NCI-H774 (cell line): Measurements from ENCODE around the gene TMEM30A.

Source experiments
- DNase-seq: peaks from one replicate; lab custom pipeline; 2025; lab: John Stamatoyannopoulos, UW

TMEM30A gene

DNA sequence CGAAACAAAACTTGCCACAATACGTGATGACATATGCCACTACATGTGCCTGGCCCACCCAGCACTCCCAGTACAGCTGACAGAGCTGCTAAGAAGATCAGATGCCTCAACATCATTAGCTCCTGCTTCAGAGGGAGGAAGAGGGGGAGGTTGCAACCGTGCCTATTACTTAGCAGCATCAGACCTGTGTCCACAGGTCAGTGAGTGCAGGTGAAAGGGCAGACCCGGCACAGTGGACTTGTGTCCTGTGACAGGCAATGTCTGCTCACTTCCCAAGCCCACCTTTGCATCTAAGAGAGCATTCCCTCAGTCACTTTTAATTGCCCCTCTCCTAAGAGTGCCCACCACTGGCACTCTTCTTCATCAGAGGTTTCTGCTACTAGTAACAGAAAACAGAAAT is 69.3 kb downstream of the TMEM30A start:
- no peak for DNase-seq

DNA sequence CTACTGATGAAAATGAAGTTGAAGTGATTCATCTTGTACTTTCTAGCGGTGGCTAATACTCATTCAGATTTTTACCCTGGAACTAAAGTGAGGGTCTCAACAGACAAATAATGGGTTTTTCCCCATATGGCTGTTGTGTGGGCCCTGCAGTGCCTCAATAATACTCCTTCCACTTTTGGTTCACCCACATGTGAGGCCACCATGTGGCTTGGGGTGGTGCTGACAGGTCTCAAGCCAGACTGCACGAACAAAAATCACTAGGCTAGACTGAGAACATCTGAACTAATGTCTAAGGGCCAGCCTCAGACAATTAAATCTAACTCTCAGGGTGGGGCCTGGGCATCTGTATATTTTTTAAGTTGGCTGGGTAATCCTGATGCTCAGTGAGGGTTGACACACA is 70.9 kb downstream of the TMEM30A start:
- DNase-seq = no peak

GRCh38 chr6:75213112-75213511 is 71.5 kb downstream of the TMEM30A start:
- DNase-seq = no peak

DNA sequence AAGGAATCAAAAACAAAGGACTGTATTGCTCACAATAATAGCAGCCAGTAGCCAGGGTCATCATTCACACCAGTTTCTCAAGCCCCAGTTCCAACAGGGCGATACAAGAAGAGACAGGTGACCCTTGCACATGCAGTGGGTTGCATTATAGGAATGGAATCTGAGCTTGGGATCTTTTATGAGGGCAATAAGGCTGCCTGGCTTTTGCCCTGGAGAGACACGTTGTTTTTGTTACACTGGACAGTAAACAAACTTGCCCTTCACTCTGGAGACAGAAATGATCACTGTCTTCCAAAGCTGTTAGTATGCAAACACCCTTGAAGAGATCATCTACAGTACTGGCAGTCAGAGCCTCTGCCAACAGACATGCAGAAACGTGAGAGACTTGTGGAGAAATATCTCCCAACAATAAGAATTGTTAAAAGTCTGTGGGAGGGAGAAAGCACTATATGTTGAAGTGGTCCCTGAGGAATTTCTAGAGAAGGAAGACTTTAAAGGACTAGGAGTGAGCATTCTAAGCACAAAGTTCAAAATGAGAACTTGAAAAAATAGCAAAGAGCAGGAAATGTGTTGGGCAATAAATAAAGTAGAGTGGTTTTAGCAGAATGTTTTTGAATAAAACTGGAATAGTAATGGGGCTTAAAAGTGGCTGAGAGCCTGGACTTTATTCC is 72.5 kb downstream of the TMEM30A start:
- no peak for DNase-seq

GRCh38 chr6:75210885-75211739 is 73.5 kb downstream of the TMEM30A start:
- DNase-seq = peak; percentile 66

DNA sequence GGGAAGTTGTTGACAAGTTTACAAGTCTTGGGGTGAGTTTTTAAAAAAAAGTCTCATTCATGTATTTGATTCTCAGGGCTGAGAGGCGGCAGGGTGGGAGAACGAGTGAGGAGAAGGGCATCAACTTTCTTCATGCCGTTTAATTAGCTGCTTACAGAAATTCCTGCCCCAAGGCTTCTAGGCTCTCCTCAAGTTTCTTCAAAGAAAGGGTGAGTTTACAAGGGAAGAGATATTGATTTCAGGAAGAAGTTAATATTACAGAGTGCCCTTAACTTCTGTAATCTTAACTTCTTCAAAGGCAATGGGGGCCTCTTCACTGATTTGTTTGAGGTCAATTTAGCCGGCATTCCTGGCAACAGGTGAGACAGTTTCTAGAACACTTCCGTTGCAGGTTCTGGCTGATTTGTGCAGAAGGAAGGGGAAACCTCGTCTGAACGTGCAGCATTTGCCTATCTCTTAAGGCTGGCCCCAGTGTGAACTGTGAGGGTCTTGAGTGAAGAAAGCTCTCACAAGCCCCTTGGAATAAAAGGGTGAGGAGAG is 75.3 kb downstream of the TMEM30A start:
- no peak for DNase-seq

GRCh38 chr6:75208298-75209183 is 76.1 kb downstream of the TMEM30A start:
- peak; percentile 85 for DNase-seq

DNA sequence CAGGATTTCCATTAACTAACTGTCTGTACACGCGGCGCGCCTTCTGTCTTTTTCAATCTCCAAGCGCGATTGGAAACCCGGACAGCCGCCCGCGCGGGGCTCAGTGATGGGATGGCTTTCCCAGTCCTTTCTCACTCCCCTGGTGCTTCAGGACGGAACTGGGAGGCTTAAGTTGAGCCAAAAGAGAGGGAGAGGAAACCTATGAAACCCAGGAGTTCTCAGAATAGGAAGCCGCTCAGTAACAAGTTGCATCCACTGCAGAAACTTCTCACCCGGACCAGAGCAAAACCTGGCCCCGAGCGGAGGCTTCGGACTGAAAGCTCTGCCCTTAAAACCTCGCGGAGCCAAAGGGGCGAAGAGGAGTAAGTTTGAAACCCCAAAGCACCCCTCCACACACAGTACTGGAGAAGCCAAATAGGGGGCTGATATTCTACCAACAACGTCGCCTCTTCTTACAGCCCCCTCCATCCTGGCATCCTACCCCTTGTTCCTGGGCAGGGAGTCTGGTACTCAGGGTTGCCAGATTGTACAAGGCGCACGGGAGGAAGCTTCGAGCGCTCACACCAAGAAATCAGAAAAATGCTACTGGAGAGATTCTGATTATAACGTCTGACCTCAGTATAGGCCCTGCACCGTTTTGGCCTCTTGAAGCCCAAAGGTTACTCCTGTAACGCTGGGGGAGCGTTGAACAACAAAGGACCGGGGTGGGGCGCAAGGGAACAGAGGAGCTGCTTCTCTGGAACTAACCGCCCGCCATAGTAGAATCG is 77.8 kb downstream of the TMEM30A start:
- DNase-seq = no peak

DNA sequence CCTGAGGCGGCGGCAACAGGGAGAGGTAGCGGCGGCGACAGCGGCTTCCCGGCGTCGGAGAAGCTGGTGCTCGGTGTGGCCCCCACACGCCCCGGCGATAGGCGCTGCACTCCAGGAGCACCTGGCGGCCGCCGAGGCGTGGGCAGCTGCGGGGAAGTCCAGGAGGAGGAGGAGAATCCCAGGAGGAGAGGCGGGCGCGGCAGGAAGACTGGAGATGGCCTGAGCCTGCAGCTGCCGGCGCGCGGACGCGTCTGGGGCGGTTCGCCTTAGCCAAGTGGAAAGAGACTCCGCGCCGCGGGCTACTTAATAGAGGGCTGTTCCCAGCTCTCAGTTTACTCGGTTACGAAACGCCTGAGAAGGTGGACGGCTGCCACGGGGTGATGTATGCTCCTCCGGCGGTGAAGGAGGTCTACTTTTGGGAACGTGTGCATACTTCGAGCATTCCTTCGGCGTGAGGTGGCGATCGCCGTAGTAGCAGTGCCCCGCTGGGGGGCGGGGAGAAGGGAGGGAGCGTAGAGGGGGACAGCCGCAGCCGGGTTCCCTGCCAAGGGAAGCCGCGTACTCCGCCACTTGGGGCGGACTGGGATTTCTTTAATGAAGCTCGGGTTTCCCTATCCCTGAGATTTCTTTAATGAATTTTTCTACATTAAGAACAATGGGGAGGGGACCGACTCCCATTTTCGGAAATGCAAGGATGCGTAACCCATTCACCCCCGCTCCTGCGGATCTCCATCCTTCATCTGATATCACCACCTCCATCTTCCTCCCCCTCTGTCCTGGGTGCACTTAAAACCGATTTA is 78.6 kb downstream of the TMEM30A start, which contains the start of gene COL12A1:
COL12A1 (minus strand) TSS at position 278 of the 800 bp plus-strand sequence. CDS start 3,261 bp downstream, outside the sequence.
- DNase-seq = peak; percentile 29

DNA sequence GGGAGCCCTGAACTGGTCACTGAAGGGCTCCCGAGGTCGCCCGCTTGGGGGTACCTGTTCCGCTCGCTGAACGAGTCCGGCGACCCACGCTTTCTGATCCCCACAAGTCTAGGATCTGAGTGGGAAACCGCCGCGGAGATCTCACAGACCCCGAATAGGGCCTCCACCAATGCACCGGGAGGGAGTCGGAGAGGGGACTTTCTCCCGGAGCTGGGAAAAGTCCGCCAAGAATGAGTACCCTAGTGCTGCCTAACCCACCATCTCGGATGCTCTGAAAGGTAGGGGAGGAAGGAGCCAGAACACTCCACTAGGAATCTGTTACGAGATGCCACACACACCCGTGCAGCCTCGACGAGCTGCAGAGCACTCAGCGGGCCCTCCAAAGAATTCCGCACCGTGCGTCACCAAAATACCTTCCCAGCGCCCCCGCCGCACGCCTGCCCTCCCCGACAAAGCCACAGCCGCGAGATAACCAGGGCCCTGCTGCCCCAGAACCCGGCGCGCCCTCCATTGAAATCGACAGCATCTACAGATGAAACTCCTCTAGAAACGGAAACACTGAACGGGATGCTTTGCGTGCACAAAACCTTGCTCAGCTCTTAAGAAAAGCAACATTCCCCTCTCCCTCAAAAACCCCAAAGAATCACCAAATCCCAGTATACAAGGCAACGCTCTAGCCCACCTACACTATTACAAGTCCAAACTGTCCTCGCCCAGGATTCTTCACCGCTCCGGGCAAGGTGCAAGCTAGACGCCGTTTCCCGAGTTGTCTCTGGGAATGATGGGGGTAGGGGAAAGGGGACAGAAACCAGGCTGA is 79.4 kb downstream of the TMEM30A start:
- DNase-seq = no peak

DNA sequence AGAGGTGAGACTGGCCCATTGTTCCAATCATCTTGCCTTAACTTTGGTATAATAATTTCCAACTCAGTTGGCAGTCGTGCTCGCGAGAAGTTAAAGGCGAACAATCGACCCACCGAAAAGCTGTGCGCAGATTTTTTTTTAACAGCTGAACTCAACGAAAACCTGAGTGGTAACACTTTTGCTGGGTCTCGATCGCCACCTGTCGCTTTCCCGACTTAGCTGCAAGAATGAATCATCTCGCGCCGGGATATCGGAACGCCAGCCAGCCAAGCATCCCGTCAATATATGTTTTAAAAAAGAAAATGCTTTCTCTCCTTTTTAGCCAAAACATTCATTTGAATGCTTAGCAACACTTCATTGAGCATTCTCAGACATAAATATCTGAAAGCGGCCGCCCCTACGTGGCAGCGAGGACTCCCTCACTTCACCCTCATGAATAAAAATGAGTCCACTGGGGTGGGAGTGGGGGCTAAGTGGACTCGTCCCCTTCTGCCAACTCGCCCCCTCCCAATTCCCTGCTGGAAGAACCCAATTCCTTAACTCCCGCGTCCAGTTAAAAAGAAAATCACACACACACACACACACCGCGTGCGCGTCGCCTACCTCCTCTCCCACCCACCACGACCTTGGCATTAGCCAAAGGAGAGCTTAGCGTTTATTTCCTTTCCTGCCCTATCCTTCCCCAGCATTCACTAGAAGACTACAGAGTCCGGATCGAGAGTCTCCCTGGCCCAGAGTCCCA is 80.2 kb downstream of the TMEM30A start:
- DNase-seq = peak; percentile 55

- no peak for DNase-seq
Observed at GRCh38 chr6:75203721-75204120, 80.9 kb downstream of the TMEM30A start.
